HG02623 (cell line): ENCODE measurements around the gene UST.
"Not testable (repeated sequence)": the region's sequence is repeated elsewhere in the genome, so short reads cannot be mapped to it uniquely, and the experiment has no call there.

Experiments
- ATAC-seq: cut with Tn5 transposase; IDR thresholded peaks from one replicate; pipeline ENCODE4 v1.9.1; 2021; ENCODE audit warnings: moderate library complexity; ENCODE audit not compliant: unreplicated experiment

Gene UST

DNA sequence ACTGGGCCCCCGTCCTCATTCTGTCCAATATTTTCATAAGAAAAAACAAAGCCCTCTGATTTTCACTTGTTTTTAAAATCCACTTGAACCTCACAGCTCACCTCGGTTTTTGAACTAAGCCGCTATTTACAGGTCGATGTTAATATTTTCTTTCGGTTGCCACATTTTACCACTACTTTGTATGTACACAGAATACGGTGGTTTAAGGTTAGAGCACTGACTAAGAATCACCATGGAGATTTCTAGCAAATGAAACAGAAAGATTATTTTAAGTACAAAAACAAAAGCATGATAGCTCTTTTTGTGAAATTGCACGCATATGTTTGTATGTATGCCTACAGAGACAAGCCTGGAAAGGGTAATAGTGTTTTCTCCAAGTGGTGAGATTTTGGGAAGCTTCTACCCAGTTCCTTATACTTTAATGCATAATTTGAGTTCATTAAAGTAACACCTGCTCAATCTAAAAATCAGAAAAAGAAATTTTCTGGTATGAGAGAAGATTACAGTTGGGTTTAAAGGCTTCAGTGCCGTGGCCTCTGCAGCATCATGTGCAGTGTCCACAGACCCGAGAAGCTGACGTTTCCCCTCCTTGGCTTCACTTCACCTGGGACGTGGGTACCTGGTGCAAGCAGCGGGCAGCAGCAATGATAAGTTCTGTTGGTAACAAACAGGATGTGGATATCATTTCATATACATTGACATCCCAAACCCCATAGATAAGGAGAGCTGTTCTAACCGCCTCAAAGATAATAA, 144.0 kb downstream of the UST start:
- no peak for ATAC-seq

GRCh38 chr6:148891405-148891783, 144.6 kb downstream of the UST start:
- ATAC-seq = no peak

DNA sequence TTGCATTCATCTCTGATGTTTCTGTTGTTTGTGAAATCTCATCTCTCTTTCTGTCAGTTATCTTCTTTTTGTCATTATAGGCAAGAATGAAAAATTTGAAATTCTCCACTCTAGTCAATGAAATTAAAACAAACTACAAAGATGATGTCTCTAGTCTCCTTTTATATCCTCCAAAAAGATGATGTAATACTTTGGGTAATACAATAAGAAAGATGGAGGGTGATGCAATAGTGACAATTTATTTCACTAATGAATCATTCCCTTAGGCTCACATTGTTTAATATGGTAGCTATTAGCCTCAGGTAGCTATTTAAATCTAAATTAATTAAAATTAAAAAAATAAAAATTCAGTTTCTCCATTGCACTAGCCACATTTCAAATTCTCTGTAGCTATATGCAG, 145.4 kb downstream of the UST start:
- no peak for ATAC-seq

GRCh38 chr6:148893073-148893472, 146.2 kb downstream of the UST start:
- no peak for ATAC-seq

DNA sequence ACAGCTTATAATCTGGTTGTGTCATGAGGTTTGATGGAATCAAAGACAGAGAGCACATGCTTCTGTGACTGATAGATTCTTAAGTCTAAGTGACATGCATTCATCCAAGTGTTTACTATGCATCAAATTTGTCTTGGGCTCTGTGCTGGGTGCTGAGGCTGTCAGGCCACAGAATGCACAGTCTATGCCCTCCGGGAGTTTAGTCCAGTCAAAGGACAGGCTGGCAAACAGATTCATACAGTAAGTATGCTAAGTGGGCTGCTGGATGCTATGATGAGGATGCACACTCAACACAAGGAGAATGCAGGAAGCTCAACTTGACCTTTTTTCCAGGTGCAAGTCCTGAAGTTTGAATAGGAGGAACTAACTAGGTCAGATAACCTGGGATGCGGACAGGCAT, 146.7 kb downstream of the UST start:
- no peak for ATAC-seq

GRCh38 chr6:148898376-148899014, 151.7 kb downstream of the UST start:
- ATAC-seq = no peak

DNA sequence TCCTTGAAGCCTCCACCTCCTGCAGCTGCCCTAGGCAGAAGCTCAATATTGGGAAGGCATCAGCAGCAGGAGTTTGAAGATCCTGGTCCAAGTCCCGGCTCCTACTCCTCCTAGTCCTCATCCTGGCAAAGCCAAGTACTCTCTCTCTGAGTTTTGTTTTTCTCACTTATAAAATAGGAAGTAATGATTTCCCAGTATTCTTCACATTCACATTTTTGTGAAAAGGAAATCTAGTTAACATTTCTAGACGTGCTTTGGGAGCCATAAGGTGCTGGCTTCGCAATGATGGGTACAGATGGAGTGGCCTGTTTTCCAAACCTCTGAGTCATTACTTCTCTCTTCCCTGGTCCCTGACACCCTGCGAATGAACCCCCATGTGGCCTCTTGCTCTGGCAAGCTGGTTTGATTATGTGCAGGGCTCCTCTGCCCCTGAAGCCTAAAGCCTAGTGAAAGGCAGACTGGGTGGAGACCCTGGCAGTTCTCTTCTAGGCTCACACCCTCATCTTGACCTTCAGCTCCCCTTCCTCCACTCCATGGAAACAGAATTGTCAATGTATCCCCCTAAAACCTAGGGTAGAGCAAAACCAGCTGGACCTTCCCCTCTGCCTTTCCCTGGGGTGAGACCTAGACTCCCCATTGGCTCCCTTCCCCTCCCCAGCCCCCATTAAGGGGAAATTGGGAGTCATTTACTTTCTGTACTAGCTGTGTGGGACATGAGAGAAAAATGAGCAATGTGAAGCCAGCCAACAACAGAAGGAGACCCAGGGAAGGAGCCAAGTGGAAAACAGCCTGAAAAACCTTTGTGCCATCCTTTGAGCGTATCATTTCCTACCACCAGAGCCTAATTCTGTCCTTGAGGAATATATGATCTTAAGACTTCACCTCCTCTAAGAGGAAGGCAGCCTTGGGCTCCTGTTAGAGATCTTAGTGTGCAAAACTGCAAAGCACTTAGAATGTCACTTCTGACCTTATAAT, 158.4 kb downstream of the UST start:
- no peak for ATAC-seq

DNA sequence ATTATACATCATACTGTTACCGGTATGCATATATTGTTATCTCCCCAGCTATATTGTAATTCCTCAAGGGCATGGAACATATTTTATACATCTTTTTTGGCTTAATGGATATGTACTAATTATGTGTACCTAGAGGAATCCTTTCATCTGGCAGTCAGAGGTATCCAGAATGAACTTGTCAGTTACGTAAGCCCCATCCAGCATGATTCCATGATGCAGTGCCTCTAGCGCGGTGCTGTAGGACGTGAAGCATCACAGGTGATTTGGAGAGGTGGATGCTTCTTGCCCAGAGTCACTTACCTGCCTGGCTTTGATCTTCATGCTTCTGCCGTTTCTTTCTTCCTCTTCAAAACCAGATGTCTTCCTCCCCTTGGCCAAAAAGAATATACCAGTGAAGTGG, 159.1 kb downstream of the UST start:
- ATAC-seq = no peak

DNA sequence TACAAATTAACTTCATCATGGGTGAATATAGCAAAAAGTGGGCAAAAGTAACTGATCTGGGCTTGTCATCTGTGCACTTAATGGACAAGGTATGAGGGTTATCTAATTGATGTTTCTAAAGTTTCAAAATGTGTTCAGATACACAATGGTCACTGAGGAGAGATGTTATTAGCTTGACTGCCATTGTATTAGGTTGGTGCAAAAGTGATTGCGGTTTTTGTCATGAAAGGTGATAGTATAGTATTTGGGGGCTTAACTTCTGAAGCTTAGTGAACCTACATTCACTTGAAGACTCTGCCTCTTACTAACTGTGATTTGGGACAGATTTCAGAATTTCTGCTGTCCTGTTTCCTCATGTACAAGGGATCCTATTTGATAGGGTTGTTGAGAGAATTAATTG, 159.6 kb downstream of the UST start:
- ATAC-seq = no peak

GRCh38 chr6:148907573-148907972, 160.7 kb downstream of the UST start:
- no peak for ATAC-seq

GRCh38 chr6:148912252-148912651, 165.4 kb downstream of the UST start:
- no peak for ATAC-seq

GRCh38 chr6:148915810-148916209, 169.0 kb downstream of the UST start:
- no peak for ATAC-seq

GRCh38 chr6:148916485-148916884, 169.7 kb downstream of the UST start:
- ATAC-seq = not testable (repeated sequence)

GRCh38 chr6:148924226-148925012, 177.6 kb downstream of the UST start:
- no peak for ATAC-seq

- no peak for ATAC-seq
Measured at GRCh38 chr6:148925701-148926100, 178.9 kb downstream of the UST start.

- ATAC-seq = no peak
Measured at GRCh38 chr6:148926478-148926877, 179.6 kb downstream of the UST start.

DNA sequence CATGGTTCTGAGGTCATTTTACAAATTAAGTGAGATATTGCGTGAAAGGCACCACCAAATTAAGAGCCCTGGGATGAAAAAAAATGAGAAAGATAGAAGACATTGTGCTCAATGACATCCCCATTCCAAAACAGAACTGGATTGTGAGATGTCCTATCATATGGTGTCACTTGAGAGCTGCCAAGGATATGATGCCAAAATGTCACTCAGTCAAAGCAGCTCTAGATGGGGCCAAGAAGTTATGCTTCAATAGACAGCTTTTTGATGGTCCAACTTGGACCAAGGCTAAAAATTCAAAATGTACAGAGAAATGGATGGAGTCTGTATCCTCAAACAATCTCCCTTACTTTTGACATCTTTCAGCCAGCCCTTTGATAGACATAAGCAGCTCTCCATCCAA, 180.8 kb downstream of the UST start:
- ATAC-seq = no peak

GRCh38 chr6:148928811-148929210, 182.0 kb downstream of the UST start:
- ATAC-seq = no peak

GRCh38 chr6:148932208-148932607, 185.4 kb downstream of the UST start:
- no peak for ATAC-seq

- no peak for ATAC-seq
Measured at GRCh38 chr6:148932731-148933130, 185.9 kb downstream of the UST start.

- ATAC-seq = no peak
Measured at GRCh38 chr6:148934539-148934938, 187.7 kb downstream of the UST start.
